K562 (cell line): ENCODE results near the gene ZNF544. TPM values are rescaled to one million over a fixed set of nuclear protein-coding genes. Genes with fewer than 3 reads are reported as not detected.

Source experiments
- ATAC-seq: fragments of 200-7000 bp; cut with Tn5 transposase; 3 replicates; pipeline ENCODE4 v1.9.1; 2020; ENCODE audit warnings: moderate library complexity
- BruUV-seq: library from RNA; stranded (reverse); fragments of 400-500 nt; replicated peaks from 2 replicates; lab custom pipeline; 2021; lab: Mats Ljungman, UMichigan
- CTCF ChIA-PET: fragments of 300-600 bp; formaldehyde crosslinking; extraction: SDS; loops from one replicate; lab custom pipeline; 2021; ENCODE audit warnings: low intra/inter-chr PET ratio; lab: Yijun Ruan, JAX
- POLR2A ChIA-PET: fragments of 300-600, 350-650 bp; sonication (Branson Sonifier 250); formaldehyde crosslinking; extraction: SDS; loops from one replicate; lab custom pipeline; 2021; ENCODE audit warnings: antibody characterized with exemption, inconsistent platforms; lab: Yijun Ruan, JAX
- DNase-seq, 4 experiments: peaks; one replicate each; pipeline versions ENCODE4 v3.0.0 to v3.0.0-alpha.2; 2011 to 2018; ENCODE audit warnings: low spot score in 3 of 4, mixed read lengths in 3 of 4; ENCODE audit errors: extremely low read depth in 1 of 4
- FAIRE-seq: peaks from 2 replicates; lab custom pipeline; 2011; peaks lifted over from hg19 to GRCh38; lab: Jason Lieb, UNC
- H2AFZ ChIP-seq: 2 replicates; pipeline ENCODE4 v1.6.0; 2011; ENCODE audit warnings: low read depth, low read length, control low read depth, inconsistent platforms
- H3K27ac ChIP-seq: fragments of 200-600 bp; 3 replicates; pipeline ENCODE4 v1.8.0; 2011; ENCODE audit warnings: low read depth, mild to moderate bottlenecking, control low read depth, inconsistent platforms, low read length, moderate library complexity, mixed read lengths; ENCODE audit errors: extremely low read depth
- H3K27me3 ChIP-seq, 2 experiments: fragments of 300-600 bp in 1 of 2; 2 replicates in 1 of 2; 3 replicates in 1 of 2; pipeline versions ENCODE4 v1.6.0 to v1.8.0; 2011; ENCODE audit warnings: inconsistent platforms in 2 of 2, low read length in 2 of 2, mild to moderate bottlenecking in 1 of 2, mixed read lengths in 1 of 2, moderate library complexity in 1 of 2; ENCODE audit not compliant: control insufficient read depth in 2 of 2, insufficient read depth in 2 of 2
- H3K36me3 ChIP-seq: fragments of 300-600 bp; 3 replicates; pipeline ENCODE4 v1.8.0; 2011; ENCODE audit warnings: mild to moderate bottlenecking, low read length, inconsistent platforms; ENCODE audit not compliant: control insufficient read depth, insufficient read depth
- H3K4me1 ChIP-seq, 2 experiments: fragments of 200-600 bp in 1 of 2; replicated peaks in 1 of 2; 2 replicates in 1 of 2; 3 replicates in 1 of 2; pipeline versions ENCODE4 v1.5.1 to v1.8.0; 2011; ENCODE audit warnings: inconsistent platforms in 2 of 2, low read length in 2 of 2, mild to moderate bottlenecking in 1 of 2, mixed read lengths in 1 of 2, moderate library complexity in 1 of 2; ENCODE audit not compliant: control insufficient read depth in 2 of 2, insufficient read depth in 2 of 2
- H3K4me2 ChIP-seq: 2 replicates; pipeline ENCODE4 v1.6.1; 2011; ENCODE audit warnings: low read length, control low read depth, inconsistent platforms, mixed read lengths; ENCODE audit not compliant: insufficient read depth
- H3K4me3 ChIP-seq: fragments of 200-600 bp; sonication (generic), shearing (Covaris generic); 2 replicates; pipeline ENCODE4 v1.5.1; 2016; ENCODE audit warnings: control low read depth, inconsistent platforms
- H3K79me2 ChIP-seq: fragments of 200-600 bp; 3 replicates; pipeline ENCODE4 v1.8.0; 2011; ENCODE audit warnings: low read length, inconsistent platforms; ENCODE audit not compliant: control insufficient read depth, insufficient read depth
- H3K9ac ChIP-seq, 2 experiments: 2 replicates each; pipeline versions ENCODE4 v1.6.0 to v1.6.1; 2011; ENCODE audit warnings: low read depth in 2 of 2, low read length in 2 of 2, control low read depth in 1 of 2, inconsistent platforms in 1 of 2, mild to moderate bottlenecking in 1 of 2, mixed read lengths in 1 of 2; ENCODE audit not compliant: insufficient read depth in 1 of 2
- H3K9me1 ChIP-seq: one replicate; pipeline ENCODE4 v1.6.0; 2011; ENCODE audit warnings: inconsistent platforms, mild to moderate bottlenecking, low read length, moderate library complexity; ENCODE audit not compliant: control insufficient read depth, insufficient read depth
- H3K9me3 ChIP-seq: replicated peaks from 2 replicates; pipeline ENCODE4 v1.5.1; 2011; ENCODE audit warnings: low read depth, low read length, inconsistent platforms; ENCODE audit not compliant: control insufficient read depth, insufficient read depth
- H4K20me1 ChIP-seq: replicated peaks from 2 replicates; pipeline ENCODE4 v1.6.1; 2011; ENCODE audit warnings: low read length, inconsistent platforms, mixed read lengths; ENCODE audit not compliant: control insufficient read depth, insufficient read depth
- CBX2 ChIP-seq: fragments of 200-600 bp; sonication (generic); IDR thresholded peaks from one replicate; pipeline ENCODE4 v1.6.1; 2012; ENCODE audit warnings: mild to moderate bottlenecking, low read length, inconsistent platforms; ENCODE audit not compliant: insufficient read depth, poor library complexity, severe bottlenecking
- ETS2 ChIP-seq: IDR thresholded peaks from 2 replicates; pipeline ENCODE4 v1.6.1; 2016; ENCODE audit warnings: borderline replicate concordance, missing genetic modification characterization, mild to moderate bottlenecking, moderate library complexity, missing compliant biosample characterization; ENCODE audit not compliant: poor library complexity, severe bottlenecking
- HCFC1 ChIP-seq: IDR thresholded peaks from 2 replicates; pipeline ENCODE4 v1.6.1; 2012; ENCODE audit warnings: low read depth, low read length, improper control_type of control experiment
- HOMEZ ChIP-seq: fragments of 250-450 bp; sonication (Bioruptor Pico); IDR thresholded peaks from 2 replicates; pipeline ENCODE4 v1.4.0; 2020; ENCODE audit warnings: mild to moderate bottlenecking, moderate library complexity
- HOXB6 ChIP-seq: fragments of 250-450 bp; sonication (Bioruptor Pico); IDR thresholded peaks from 2 replicates; pipeline ENCODE4 v1.5.1; 2022; ENCODE audit warnings: mild to moderate bottlenecking, borderline replicate concordance
- MCM2 ChIP-seq: fragments of 450-650 bp; IDR thresholded peaks from 2 replicates; pipeline ENCODE4 v1.6.1; 2017; ENCODE audit warnings: low read depth, mild to moderate bottlenecking
- RHOXF2B ChIP-seq: fragments of 250-450 bp; sonication (Bioruptor Pico); conservative IDR thresholded peaks from 2 replicates; pipeline ENCODE4 v1.5.1; 2021
- SOX6 ChIP-seq: fragments of 450-650 bp; IDR thresholded peaks from 2 replicates; pipeline ENCODE4 v1.6.1; 2014; ENCODE audit warnings: mild to moderate bottlenecking
- ZBTB33 ChIP-seq: sonication (generic); formaldehyde crosslinking; IDR thresholded peaks from 2 replicates; pipeline ENCODE4 v1.8.1; 2023; ENCODE audit warnings: mild to moderate bottlenecking, missing genetic modification reagents
- ZNF354B ChIP-seq: fragments of 250-450 bp; sonication (Bioruptor Pico); IDR thresholded peaks from 2 replicates; pipeline ENCODE4 v1.4.0; 2020
- WGBS: fragments of 100-300 bp; shearing (Covaris generic); methylation state at CpG from one replicate; pipeline ENCODE4 v1.1.6; 2016; ENCODE audit warnings: low coverage, mixed read lengths; ENCODE audit not compliant: insufficient coverage; ENCODE audit errors: missing lambda C conversion rate; 5-methylcytosine and 5-hydroxymethylcytosine counted together
- in situ Hi-C: fragments of 300-500 bp; cut with MboI; formaldehyde crosslinking; loops from 4 replicates; pipeline ENCODE4 v1.15.0; 2018; ENCODE audit warnings: inconsistent platforms, mixed read lengths
- intact Hi-C: fragments of 100-400 bp; cut with micrococcal nuclease; formaldehyde crosslinking; loops from 2 replicates; pipeline ENCODE4 v1.14.2; 2022
- polyA plus RNA-seq, 8 experiments: library from polyadenylated mRNA; depleted of rRNA in 4 of 8; stranded (reverse) in 5 of 8; unstranded in 3 of 8; fragments of >200 nt; fragmentation: Nextera tagmentation in 2 of 8; fragmentation: Illumina TruSeq in 1 of 8; extraction: Ambion mirVana in 2 of 8; extraction: Trizol in 1 of 8; gene quantifications; 2 replicates each; pipeline versions ENCODE4 v1.2.1 to v1.2.3, GENCODE V29; 2011 to 2014; ENCODE audit warnings: inconsistent platforms in 1 of 8, missing spikeins in 1 of 8
- total RNA-seq, 7 experiments: library from RNA; depleted of rRNA in 6 of 7; stranded (reverse); fragments of >200 nt in 6 of 7; fragmentation: Illumina TruSeq in 2 of 7; extraction: Trizol in 2 of 7; gene quantifications; 2 replicates each; pipeline versions ENCODE4 v1.2.1 to v1.2.3, GENCODE V29; 2011 to 2021; ENCODE audit warnings: low replicate concordance in 1 of 7
- TF ChIP-seq, protein P1 (sequence below), 2 experiments: fragments of 450-650 bp in 1 of 2; IDR thresholded peaks; 2 replicates each; pipeline ENCODE4 v1.6.1; 2011 to 2017; ENCODE audit warnings: low read depth in 2 of 2, antibody characterized with exemption in 1 of 2, borderline replicate concordance in 1 of 2, low read length in 1 of 2, mild to moderate bottlenecking in 1 of 2, mixed read lengths in 1 of 2; ENCODE audit not compliant: control insufficient read depth in 1 of 2
- TF ChIP-seq, protein P2 (sequence below): fragments of 250-450 bp; sonication (Bioruptor Pico); IDR thresholded peaks from 2 replicates; pipeline ENCODE4 v1.5.0; 2021

Gene ZNF544
- total and polyA plus RNA-seq, 9 of the 15 experiments (the other 6 are each of a cell fraction or from before 2014, with no cell fraction given), result 23.6 to 59.0 (median 41.4) TPM

DNA sequence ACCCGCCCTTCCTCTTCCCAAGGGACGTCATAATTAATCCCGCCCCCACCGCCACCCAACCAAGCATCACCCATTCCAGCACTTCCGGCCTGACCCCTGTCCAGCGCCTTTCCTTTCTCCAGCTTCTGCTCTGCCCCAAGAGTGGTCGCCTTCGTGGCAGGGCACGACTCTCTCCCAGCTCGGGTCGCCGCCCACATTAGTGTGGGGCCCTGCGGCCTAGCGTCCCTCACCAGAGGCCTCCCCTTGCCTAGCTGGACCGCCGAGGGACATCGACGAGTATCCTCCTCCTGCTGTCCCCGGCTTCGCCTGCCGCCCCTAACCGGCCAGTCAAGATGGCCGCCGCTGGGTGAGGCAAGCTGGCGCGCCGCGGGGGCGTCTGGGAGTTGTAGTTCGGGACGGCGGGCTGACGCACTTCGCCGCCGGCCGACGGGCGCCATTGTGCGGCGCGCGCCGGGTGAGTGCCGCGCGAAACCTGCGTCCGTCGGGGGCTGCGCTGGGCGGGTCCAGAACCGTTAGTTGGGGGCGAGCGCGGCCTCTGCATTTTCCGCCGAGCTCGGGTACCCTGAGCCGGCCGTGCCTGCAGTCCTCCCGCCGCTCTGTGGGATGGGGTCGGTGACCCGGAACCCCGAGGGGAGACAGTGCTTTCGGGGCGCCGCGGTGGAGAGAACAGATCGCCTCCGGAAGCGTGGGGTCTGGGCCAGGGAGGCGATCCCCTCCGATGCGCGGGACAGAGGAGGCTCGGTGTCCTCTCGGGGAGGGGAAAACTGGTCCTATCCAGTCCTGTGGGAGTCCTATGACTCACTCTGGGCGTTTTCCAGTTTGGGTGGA is 45.5 kb upstream of the ZNF544 start, which contains the start of gene ZNF274:
ZNF274 (plus strand) TSS at position 73 of the 828 bp plus-strand sequence. CDS start 905 bp downstream, outside the sequence.
- under 1% methylated on average over 68 of the region's 80 CpGs for WGBS
- ChIA-PET POLR2A (interaction anchor here (0.5 to 1.9 kb wide), 23 partner anchors 9 to 399 kb away, joined by 3 to 9 read pairs (median 4); partner anchors contain the start of genes CHMP2A, ZBTB45 and ZNF584), CTCF (interaction anchor here (0.6 to 1.7 kb wide), 3 partner anchors 114 to 336 kb away, joined by 4 to 8 read pairs (median 4); partner anchors contain the start of gene ZBTB45)
- peak within 1 kb of the TSS; percentile 99 for H3K4me2 ChIP-seq
- peak within 1 kb of the TSS; percentile 100 for H3K27ac ChIP-seq
- intact Hi-C loops, result loop anchor here (1.0 to 5.0 kb wide), 6 partner anchors 95 to 329 kb away; partner anchors contain the start of genes RPS5, SLC27A5, ZNF446 and ZNF8
- H2AFZ ChIP-seq, result peak within 1 kb of the TSS; percentile 100
- no peaks in the 10 kb centered on the region for H3K27me3 ChIP-seq
- in situ Hi-C loops, result no loop called here
- H3K4me1 ChIP-seq, result peaks cover 6 to 14% of the 10 kb centered on the region in 2 experiments; a peak in 4 of 5 replicates
- H3K9ac ChIP-seq, result peak within 1 kb of the TSS; percentile 95 to 97
- peak within 1 kb of the TSS; percentile 74 for H3K4me3 ChIP-seq
- H4K20me1 ChIP-seq, result no peaks in the 10 kb centered on the region
- H3K79me2 ChIP-seq, result peaks cover 25% of the 10 kb centered on the region
- H3K9me3 ChIP-seq, result peaks cover 40% of the 10 kb centered on the region
- FAIRE-seq (peak; percentile 94), DNase-seq (peak; percentile 84 to 96 (median 90)), ATAC-seq (peak; percentile 93)
- H3K36me3 ChIP-seq, result peaks cover 32% of the 10 kb centered on the region
- H3K9me1 ChIP-seq, result no peaks in the 10 kb centered on the region
- no TSS peak for BruUV-seq
- no peak for TF ChIP-seq RHOXF2B (CRISPR knock-in tag)
- TF ChIP-seq HOMEZ (CRISPR knock-in tag), result no peak
- TF ChIP-seq MCM2, result no peak
- TF ChIP-seq ZNF354B (CRISPR knock-in tag), result no peak
- TF ChIP-seq SOX6, result peak; percentile 50; the same call in 1 of the 2 replicates
- TF ChIP-seq, protein P1, sequence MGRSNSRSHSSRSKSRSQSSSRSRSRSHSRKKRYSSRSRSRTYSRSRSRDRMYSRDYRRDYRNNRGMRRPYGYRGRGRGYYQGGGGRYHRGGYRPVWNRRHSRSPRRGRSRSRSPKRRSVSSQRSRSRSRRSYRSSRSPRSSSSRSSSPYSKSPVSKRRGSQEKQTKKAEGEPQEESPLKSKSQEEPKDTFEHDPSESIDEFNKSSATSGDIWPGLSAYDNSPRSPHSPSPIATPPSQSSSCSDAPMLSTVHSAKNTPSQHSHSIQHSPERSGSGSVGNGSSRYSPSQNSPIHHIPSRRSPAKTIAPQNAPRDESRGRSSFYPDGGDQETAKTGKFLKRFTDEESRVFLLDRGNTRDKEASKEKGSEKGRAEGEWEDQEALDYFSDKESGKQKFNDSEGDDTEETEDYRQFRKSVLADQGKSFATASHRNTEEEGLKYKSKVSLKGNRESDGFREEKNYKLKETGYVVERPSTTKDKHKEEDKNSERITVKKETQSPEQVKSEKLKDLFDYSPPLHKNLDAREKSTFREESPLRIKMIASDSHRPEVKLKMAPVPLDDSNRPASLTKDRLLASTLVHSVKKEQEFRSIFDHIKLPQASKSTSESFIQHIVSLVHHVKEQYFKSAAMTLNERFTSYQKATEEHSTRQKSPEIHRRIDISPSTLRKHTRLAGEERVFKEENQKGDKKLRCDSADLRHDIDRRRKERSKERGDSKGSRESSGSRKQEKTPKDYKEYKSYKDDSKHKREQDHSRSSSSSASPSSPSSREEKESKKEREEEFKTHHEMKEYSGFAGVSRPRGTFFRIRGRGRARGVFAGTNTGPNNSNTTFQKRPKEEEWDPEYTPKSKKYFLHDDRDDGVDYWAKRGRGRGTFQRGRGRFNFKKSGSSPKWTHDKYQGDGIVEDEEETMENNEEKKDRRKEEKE (IDR thresholded peaks at IDR 0.05; ENCODE audit: borderline replicate concordance in 1 of 2, control insufficient read depth in 1 of 2, low read depth in 2 of 2, low read length in 1 of 2), result no peak
- no peak for TF ChIP-seq CBX2
- TF ChIP-seq HCFC1, result peak; percentile 96
- 0 out of 2 replicates have a peak, but pooled peaks have one; percentile 7 for TF ChIP-seq ZBTB33
- peak; percentile 63; the same call in 1 of the 2 replicates for TF ChIP-seq HOXB6 (CRISPR knock-in tag)
- TF ChIP-seq, protein P2, sequence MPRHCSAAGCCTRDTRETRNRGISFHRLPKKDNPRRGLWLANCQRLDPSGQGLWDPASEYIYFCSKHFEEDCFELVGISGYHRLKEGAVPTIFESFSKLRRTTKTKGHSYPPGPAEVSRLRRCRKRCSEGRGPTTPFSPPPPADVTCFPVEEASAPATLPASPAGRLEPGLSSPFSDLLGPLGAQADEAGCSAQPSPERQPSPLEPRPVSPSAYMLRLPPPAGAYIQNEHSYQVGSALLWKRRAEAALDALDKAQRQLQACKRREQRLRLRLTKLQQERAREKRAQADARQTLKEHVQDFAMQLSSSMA, result 0 out of 2 replicates have a peak, but pooled peaks have one; percentile 9
- peak; percentile 21 for TF ChIP-seq ETS2 (tag)
